Measurements from ENCODE around the gene CASP7. TPM values are rescaled to one million over a fixed set of nuclear protein-coding genes. Genes with fewer than 3 reads are reported as not detected.

CASP7 gene
- total RNA-seq, 1 experiment from 2014 or later, result 7.4 TPM

DNA sequence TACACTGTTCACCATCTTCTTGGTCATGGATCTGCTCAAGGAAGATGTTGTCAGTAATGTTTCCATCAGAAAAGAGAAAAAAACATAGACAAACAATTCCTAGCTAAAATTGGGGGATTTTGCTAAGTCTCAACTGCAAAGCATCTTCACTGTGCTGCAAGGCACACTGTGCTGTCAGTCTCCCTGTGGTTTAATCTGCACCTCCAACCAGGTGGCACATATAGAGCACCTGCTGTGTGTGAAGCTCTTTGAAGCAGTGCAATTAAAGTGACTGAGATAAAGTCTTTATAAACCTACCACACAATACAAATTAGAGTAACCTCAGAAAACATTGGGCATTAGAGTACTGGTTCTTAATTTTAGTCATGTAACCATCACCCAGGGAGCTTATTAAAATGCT lies 22.2 kb upstream of the CASP7 start:
- no peaks in the 10 kb centered on the region for H3K36me3 Mint-ChIP-seq (ENCODE audit: insufficient read depth, unreplicated experiment)
- H3K4me3 Mint-ChIP-seq (ENCODE audit: unreplicated experiment), result no peak overlapping the region
- H3K27ac Mint-ChIP-seq (ENCODE audit: low read depth, unreplicated experiment), result no peak overlapping the region
- no peaks in the 10 kb centered on the region for H3K4me1 Mint-ChIP-seq (ENCODE audit: insufficient read depth, unreplicated experiment)
- H3K27me3 Mint-ChIP-seq (ENCODE audit: insufficient read depth, unreplicated experiment), result peaks cover 44% of the 10 kb centered on the region
- ChIA-PET CTCF (interaction anchor here (0.8 kb wide), 1 partner anchor 41 kb away, joined by 4 read pairs; no protein-coding TSS in a partner anchor), POLR2A (no interaction called here)
- DNase-seq (ENCODE audit: unreplicated experiment), result no peak
- no peaks in the 10 kb centered on the region for H3K9me3 Mint-ChIP-seq (ENCODE audit: unreplicated experiment)
- TF ChIP-seq, protein P1, sequence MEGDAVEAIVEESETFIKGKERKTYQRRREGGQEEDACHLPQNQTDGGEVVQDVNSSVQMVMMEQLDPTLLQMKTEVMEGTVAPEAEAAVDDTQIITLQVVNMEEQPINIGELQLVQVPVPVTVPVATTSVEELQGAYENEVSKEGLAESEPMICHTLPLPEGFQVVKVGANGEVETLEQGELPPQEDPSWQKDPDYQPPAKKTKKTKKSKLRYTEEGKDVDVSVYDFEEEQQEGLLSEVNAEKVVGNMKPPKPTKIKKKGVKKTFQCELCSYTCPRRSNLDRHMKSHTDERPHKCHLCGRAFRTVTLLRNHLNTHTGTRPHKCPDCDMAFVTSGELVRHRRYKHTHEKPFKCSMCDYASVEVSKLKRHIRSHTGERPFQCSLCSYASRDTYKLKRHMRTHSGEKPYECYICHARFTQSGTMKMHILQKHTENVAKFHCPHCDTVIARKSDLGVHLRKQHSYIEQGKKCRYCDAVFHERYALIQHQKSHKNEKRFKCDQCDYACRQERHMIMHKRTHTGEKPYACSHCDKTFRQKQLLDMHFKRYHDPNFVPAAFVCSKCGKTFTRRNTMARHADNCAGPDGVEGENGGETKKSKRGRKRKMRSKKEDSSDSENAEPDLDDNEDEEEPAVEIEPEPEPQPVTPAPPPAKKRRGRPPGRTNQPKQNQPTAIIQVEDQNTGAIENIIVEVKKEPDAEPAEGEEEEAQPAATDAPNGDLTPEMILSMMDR (IDR thresholded peaks at IDR 0.05; ENCODE audit: unreplicated experiment), result no peak
- intact Hi-C loops (cut with micrococcal nuclease), result no loop called here
- BruUV-seq (replicated peaks), result no TSS peak

DNA sequence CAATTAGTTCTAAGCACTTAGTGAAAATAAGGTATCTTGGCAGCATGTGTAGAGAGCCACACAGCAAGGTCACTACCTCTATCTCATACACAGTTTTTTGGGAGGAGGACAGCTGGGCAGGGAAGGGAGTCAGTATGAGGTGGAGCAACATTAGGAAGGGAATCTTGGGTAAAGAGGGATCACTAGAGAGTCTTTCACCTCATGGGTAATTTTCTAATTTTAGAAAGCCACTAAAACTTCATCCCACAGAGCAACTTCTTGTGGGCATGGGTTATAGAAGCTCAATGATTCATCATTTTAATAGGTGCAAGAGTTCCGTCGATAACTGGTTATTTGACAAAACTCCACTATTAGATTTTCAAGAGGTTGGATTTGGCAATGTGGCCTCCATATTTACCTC lies 18.4 kb upstream of the CASP7 start:
- Mint-ChIP-seq H3K36me3 (ENCODE audit: insufficient read depth, unreplicated experiment) (no peaks in the 10 kb centered on the region), H3K4me3 (ENCODE audit: unreplicated experiment) (no peak overlapping the region), H3K9me3 (ENCODE audit: unreplicated experiment) (no peaks in the 10 kb centered on the region), H3K4me1 (ENCODE audit: insufficient read depth, unreplicated experiment) (peaks cover 6% of the 10 kb centered on the region), H3K27ac (ENCODE audit: low read depth, unreplicated experiment) (no peak overlapping the region), H3K27me3 (ENCODE audit: insufficient read depth, unreplicated experiment) (peaks cover 15% of the 10 kb centered on the region)
- BruUV-seq (replicated peaks), result no TSS peak
- intact Hi-C loops (cut with micrococcal nuclease), result no loop called here
- CTCF ChIA-PET, result no interaction called here
- TF ChIP-seq, protein P1 (IDR thresholded peaks at IDR 0.05; ENCODE audit: unreplicated experiment), result no peak
- no peak for DNase-seq (ENCODE audit: unreplicated experiment)
- POLR2A ChIA-PET, result no interaction called here

DNA sequence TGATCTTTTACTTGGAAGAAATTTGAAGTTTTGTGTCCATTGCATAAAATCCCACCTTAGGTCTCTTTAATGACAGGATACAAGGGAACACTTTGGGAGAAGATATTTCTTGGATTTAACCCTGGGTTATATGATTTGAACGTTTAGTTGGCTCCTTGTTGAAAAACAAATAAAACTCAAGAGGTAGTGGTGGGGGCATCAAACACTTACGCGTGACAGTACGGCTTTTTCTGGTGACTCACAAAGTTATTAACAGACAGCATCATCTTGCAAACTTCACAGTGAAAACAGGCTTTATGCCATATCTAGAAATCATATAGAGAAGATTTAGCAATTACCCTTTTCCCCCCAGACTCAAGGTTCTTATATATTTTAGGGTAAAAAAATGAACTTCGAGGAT lies 16.6 kb upstream of the CASP7 start:
- Mint-ChIP-seq H3K4me1 (ENCODE audit: insufficient read depth, unreplicated experiment) (peaks cover 11% of the 10 kb centered on the region), H3K9me3 (ENCODE audit: unreplicated experiment) (no peaks in the 10 kb centered on the region), H3K4me3 (ENCODE audit: unreplicated experiment) (no peak overlapping the region), H3K36me3 (ENCODE audit: insufficient read depth, unreplicated experiment) (no peaks in the 10 kb centered on the region), H3K27me3 (ENCODE audit: insufficient read depth, unreplicated experiment) (no peaks in the 10 kb centered on the region), H3K27ac (ENCODE audit: low read depth, unreplicated experiment) (no peak overlapping the region)
- ChIA-PET POLR2A (interaction anchor here (1.0 kb wide), 1 partner anchor 8 kb away, joined by 3 read pairs; no protein-coding TSS in a partner anchor), CTCF (interaction anchor here (0.6 to 1.3 kb wide), 3 partner anchors 26 to 186 kb away, joined by 3 read pairs; no protein-coding TSS in a partner anchor)
- intact Hi-C loops (cut with micrococcal nuclease), result no loop called here
- BruUV-seq (replicated peaks), result no TSS peak
- TF ChIP-seq, protein P1 (IDR thresholded peaks at IDR 0.05; ENCODE audit: unreplicated experiment), result no peak
- DNase-seq (ENCODE audit: unreplicated experiment), result peak; percentile 14

DNA sequence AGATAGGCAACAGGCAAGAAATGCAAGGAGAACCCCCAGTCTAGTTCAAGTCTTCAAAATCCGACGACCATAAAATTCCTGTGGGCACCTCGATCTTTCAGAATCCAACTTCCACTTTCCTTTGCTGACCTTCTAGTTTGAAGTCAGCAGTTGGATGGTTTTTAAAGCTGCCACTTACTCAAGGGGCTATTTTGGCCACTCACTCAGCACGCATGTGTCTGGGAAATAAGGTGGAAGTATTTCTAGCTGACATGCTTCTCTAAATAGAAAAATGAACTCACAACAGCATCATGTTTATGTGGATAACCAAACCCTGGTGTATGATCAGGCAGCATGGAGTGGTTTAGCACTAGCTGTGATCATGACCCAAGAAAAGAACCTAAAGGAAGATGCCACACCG lies 15.8 kb upstream of the CASP7 start, which contains the start of gene NRAP:
Gene NRAP, minus strand, starts transcription at position 134 of the 400 bp plus-strand sequence. CDS start 159 bp downstream, outside the sequence.
- H3K27ac Mint-ChIP-seq (ENCODE audit: low read depth, unreplicated experiment), result no peak within 1 kb of the TSS
- H3K36me3 Mint-ChIP-seq (ENCODE audit: insufficient read depth, unreplicated experiment), result no peaks in the 10 kb centered on the region
- H3K9me3 Mint-ChIP-seq (ENCODE audit: unreplicated experiment), result no peaks in the 10 kb centered on the region
- no peak within 1 kb of the TSS for H3K4me3 Mint-ChIP-seq (ENCODE audit: unreplicated experiment)
- ChIA-PET POLR2A (interaction anchor here (1.0 kb wide), 1 partner anchor 9 kb away, joined by 3 read pairs; no protein-coding TSS in a partner anchor), CTCF (interaction anchor here (0.6 to 0.8 kb wide), 2 partner anchors 38 to 186 kb away, joined by 3 read pairs; no protein-coding TSS in a partner anchor)
- TF ChIP-seq, protein P1 (IDR thresholded peaks at IDR 0.05; ENCODE audit: unreplicated experiment), result no peak
- no TSS peak for BruUV-seq (replicated peaks)
- no peaks in the 10 kb centered on the region for H3K27me3 Mint-ChIP-seq (ENCODE audit: insufficient read depth, unreplicated experiment)
- H3K4me1 Mint-ChIP-seq (ENCODE audit: insufficient read depth, unreplicated experiment), result peaks cover 11% of the 10 kb centered on the region
- intact Hi-C loops (cut with micrococcal nuclease), result no loop called here
- no peak for DNase-seq (ENCODE audit: unreplicated experiment)
